ENCODE results near the gene NCKAP5. TPM values are rescaled to one million over a fixed set of nuclear protein-coding genes. Genes with fewer than 3 reads are reported as not detected.

The NCKAP5 gene
- total and polyA plus RNA-seq, 2 of the 13 experiments (the other 11 are each of a cell fraction or from before 2014, with no cell fraction given) = 0.01 TPM; not detected in 1

GRCh38 chr2:133500917-133501316 lies 67.3 kb downstream of the NCKAP5 start:
- FAIRE-seq = no peak
- 27% methylated on average over 6 of the region's 6 CpGs for WGBS (ENCODE audit: low lambda C conversion rate)
- Histone ChIP-seq H3K4me3 (replicated peaks in 1 of 3; ENCODE audit: insufficient read depth in 1 of 3, low read depth in 2 of 3, low read length in 3 of 3) (no peak overlapping the region), H2AFZ (ENCODE audit: low read length) (no peak overlapping the region), H3K36me3 (replicated peaks in 1 of 2; ENCODE audit: control insufficient read depth in 1 of 2, insufficient read depth in 2 of 2, low read length in 2 of 2) (no peaks in the 10 kb centered on the region), H4K20me1 (ENCODE audit: insufficient read depth, low read length) (no peaks in the 10 kb centered on the region), H3K4me1 (ENCODE audit: insufficient read depth, low read length) (no peaks in the 10 kb centered on the region), H3K79me2 (ENCODE audit: insufficient read depth, low read length) (no peaks in the 10 kb centered on the region), H3K4me2 (ENCODE audit: low read depth, low read length) (no peak overlapping the region), H3K27ac (ENCODE audit: extremely low read length, insufficient read depth, low read length) (no peak overlapping the region), H3K9ac (ENCODE audit: insufficient read depth, low read depth, low read length) (no peak overlapping the region), H3K9me3 (ENCODE audit: low read length) (no peaks in the 10 kb centered on the region), H3K27me3 (ENCODE audit: control insufficient read depth in 1 of 2, insufficient read depth in 2 of 2, low read length in 2 of 2) (peaks cover 0 to 3% of the 10 kb centered on the region in 2 experiments; a peak in 1 of 5 replicates)
- no peak for ATAC-seq
- intact Hi-C loops (cut with micrococcal nuclease; ENCODE audit: unreplicated experiment) (no loop called here), in situ Hi-C loops (cut with HindIII; ENCODE audit: extremely low pct_ligation_motif_present, low pct_unique_long_range_greater_than_20kb) (no loop called here)
- DNase-seq (ENCODE audit: low spot score) = no peak
- TF ChIP-seq SMAD1 (CRISPR knock-in tag; IDR thresholded peaks at IDR 0.05; ENCODE audit: borderline replicate concordance, low read depth) (no peak), BRF2 (CRISPR knock-in tag; IDR thresholded peaks at IDR 0.05) (no peak), ZNF484 (CRISPR knock-in tag; IDR thresholded peaks at IDR 0.05; ENCODE audit: borderline replicate concordance, low read depth) (no peak), ATF7-NPFF (CRISPR knock-in tag; IDR thresholded peaks at IDR 0.05; ENCODE audit: low read depth) (no peak), SIN3B (IDR thresholded peaks at IDR 0.05; ENCODE audit: low read length) (no peak), ZNF713 (CRISPR knock-in tag; IDR thresholded peaks at IDR 0.05) (no peak), WIZ (CRISPR knock-in tag; IDR thresholded peaks at IDR 0.05) (no peak), POLR2AphosphoS5 (IDR thresholded peaks at IDR 0.05; ENCODE audit: low read depth, low read length) (no peak), FOXA3 (CRISPR knock-in tag; IDR thresholded peaks at IDR 0.05) (no peak), REPIN1 (CRISPR knock-in tag; IDR thresholded peaks at IDR 0.05; ENCODE audit: borderline replicate concordance, low read depth) (no peak), HOXD1 (CRISPR knock-in tag; IDR thresholded peaks at IDR 0.05) (no peak), TCF12 (IDR thresholded peaks at IDR 0.05) (no peak), TCF12 (CRISPR knock-in tag; IDR thresholded peaks at IDR 0.05) (no peak), ZNF264 (CRISPR knock-in tag; IDR thresholded peaks at IDR 0.05) (no peak), ZNF749 (CRISPR knock-in tag; IDR thresholded peaks at IDR 0.05; ENCODE audit: borderline replicate concordance) (no peak), ZSCAN25 (CRISPR knock-in tag; IDR thresholded peaks at IDR 0.05) (no peak), ZNF235 (CRISPR knock-in tag; IDR thresholded peaks at IDR 0.05; ENCODE audit: borderline replicate concordance) (no peak), ZSCAN22 (CRISPR knock-in tag; IDR thresholded peaks at IDR 0.05) (no peak), NFYC (CRISPR knock-in tag; IDR thresholded peaks at IDR 0.05) (no peak), ATF6 (CRISPR knock-in tag; conservative IDR thresholded peaks at IDR 0.05) (no peak), FLYWCH1 (CRISPR knock-in tag; IDR thresholded peaks at IDR 0.05) (no peak)
- no TSS peak for BruUV-seq (replicated peaks)
- CTCF ChIA-PET (ENCODE audit: low intra/inter-chr PET ratio, low total read pairs) = no interaction called here
- POLR2A ChIA-PET = no interaction called here

Data from HepG2 (cell line).